Measurements from ENCODE around the gene PHF21B.

PHF21B gene

DNA sequence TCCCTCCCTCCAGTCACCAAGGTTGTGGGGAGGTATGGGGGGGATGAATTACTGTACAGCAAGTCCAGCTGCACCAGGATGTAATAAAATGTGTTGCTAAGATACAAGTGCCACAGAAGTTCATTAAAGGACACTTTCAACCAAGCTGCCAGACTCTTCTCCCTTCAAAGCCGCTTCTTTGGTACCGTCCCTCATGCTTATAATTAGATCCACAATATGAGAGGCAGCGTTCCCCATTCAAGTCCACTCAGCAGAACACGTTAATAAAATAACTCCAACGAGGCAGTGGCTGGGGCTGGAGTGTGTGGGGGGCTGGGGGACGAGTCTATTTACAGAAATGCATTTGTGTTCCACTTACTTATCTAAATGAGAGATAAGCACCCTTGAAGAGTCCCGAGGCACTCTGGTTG lies 14.7 kb downstream of the PHF21B start:
- no peak for TF ChIP-seq CTCF (IDR thresholded peaks at IDR 0.05; ENCODE audit: poor library complexity, severe bottlenecking)
- DNase-seq (ENCODE audit: low spot score) (no peak), ATAC-seq (ENCODE audit: low read depth) (no peak)
- H3K4me1 ChIP-seq (ENCODE audit: insufficient read depth, poor library complexity, severe bottlenecking): no peaks in the 10 kb centered on the region
- peaks cover 26% of the 10 kb centered on the region for H3K27me3 ChIP-seq (ENCODE audit: insufficient read depth, poor library complexity, severe bottlenecking)
- no peak overlapping the region for H3K27ac ChIP-seq (ENCODE audit: poor library complexity, severe bottlenecking)
- H3K9me3 ChIP-seq (ENCODE audit: severe bottlenecking): no peaks in the 10 kb centered on the region
- H3K4me3 ChIP-seq (ENCODE audit: severe bottlenecking): no peak overlapping the region
- no peaks in the 10 kb centered on the region for H3K36me3 ChIP-seq (ENCODE audit: low read depth)

GRCh38 chr22:44994399-44995104 lies 15.3 kb downstream of the PHF21B start:
- peaks cover 26% of the 10 kb centered on the region for H3K27me3 ChIP-seq (ENCODE audit: insufficient read depth, poor library complexity, severe bottlenecking)
- H3K36me3 ChIP-seq (ENCODE audit: low read depth): no peaks in the 10 kb centered on the region
- DNase-seq (ENCODE audit: low spot score) (no peak), ATAC-seq (ENCODE audit: low read depth) (no peak)
- H3K27ac ChIP-seq (ENCODE audit: poor library complexity, severe bottlenecking): no peak overlapping the region
- H3K4me1 ChIP-seq (ENCODE audit: insufficient read depth, poor library complexity, severe bottlenecking): no peaks in the 10 kb centered on the region
- H3K4me3 ChIP-seq (ENCODE audit: severe bottlenecking): no peak overlapping the region
- no peaks in the 10 kb centered on the region for H3K9me3 ChIP-seq (ENCODE audit: severe bottlenecking)
- no peak for TF ChIP-seq CTCF (IDR thresholded peaks at IDR 0.05; ENCODE audit: poor library complexity, severe bottlenecking)

- TF ChIP-seq CTCF (IDR thresholded peaks at IDR 0.05; ENCODE audit: poor library complexity, severe bottlenecking): no peak
- Histone ChIP-seq H3K36me3 (ENCODE audit: low read depth) (no peaks in the 10 kb centered on the region), H3K4me3 (ENCODE audit: severe bottlenecking) (no peak overlapping the region), H3K4me1 (ENCODE audit: insufficient read depth, poor library complexity, severe bottlenecking) (no peaks in the 10 kb centered on the region), H3K9me3 (ENCODE audit: severe bottlenecking) (no peaks in the 10 kb centered on the region), H3K27ac (ENCODE audit: poor library complexity, severe bottlenecking) (no peak overlapping the region), H3K27me3 (ENCODE audit: insufficient read depth, poor library complexity, severe bottlenecking) (peaks cover 18% of the 10 kb centered on the region)
- ATAC-seq (ENCODE audit: low read depth) (no peak), DNase-seq (ENCODE audit: low spot score) (no peak)
Measured at GRCh38 chr22:44992166-44992565, 17.6 kb downstream of the PHF21B start.

- no peak overlapping the region for H3K27ac ChIP-seq (ENCODE audit: poor library complexity, severe bottlenecking)
- H3K4me3 ChIP-seq (ENCODE audit: severe bottlenecking): no peak overlapping the region
- H3K27me3 ChIP-seq (ENCODE audit: insufficient read depth, poor library complexity, severe bottlenecking): peaks cover 13% of the 10 kb centered on the region
- H3K4me1 ChIP-seq (ENCODE audit: insufficient read depth, poor library complexity, severe bottlenecking): no peaks in the 10 kb centered on the region
- no peaks in the 10 kb centered on the region for H3K9me3 ChIP-seq (ENCODE audit: severe bottlenecking)
- no peak for TF ChIP-seq CTCF (IDR thresholded peaks at IDR 0.05; ENCODE audit: poor library complexity, severe bottlenecking)
- H3K36me3 ChIP-seq (ENCODE audit: low read depth): no peaks in the 10 kb centered on the region
- ATAC-seq (ENCODE audit: low read depth): no peak
- no peak for DNase-seq (ENCODE audit: low spot score)
Measured at GRCh38 chr22:44991218-44991617, 18.6 kb downstream of the PHF21B start.

GRCh38 chr22:44990810-44991209 lies 19.0 kb downstream of the PHF21B start:
- Histone ChIP-seq H3K9me3 (ENCODE audit: severe bottlenecking) (no peaks in the 10 kb centered on the region), H3K27ac (ENCODE audit: poor library complexity, severe bottlenecking) (no peak overlapping the region), H3K27me3 (ENCODE audit: insufficient read depth, poor library complexity, severe bottlenecking) (peaks cover 11% of the 10 kb centered on the region), H3K36me3 (ENCODE audit: low read depth) (no peaks in the 10 kb centered on the region), H3K4me3 (ENCODE audit: severe bottlenecking) (no peak overlapping the region), H3K4me1 (ENCODE audit: insufficient read depth, poor library complexity, severe bottlenecking) (no peaks in the 10 kb centered on the region)
- no peak for TF ChIP-seq CTCF (IDR thresholded peaks at IDR 0.05; ENCODE audit: poor library complexity, severe bottlenecking)
- DNase-seq (ENCODE audit: low spot score) (no peak), ATAC-seq (ENCODE audit: low read depth) (no peak)
